DND-41 (cell line): ENCODE data around the gene GPR160.

ENCODE experiments used
- EZH2 ChIP-seq: IDR thresholded peaks from 3 replicates; pipeline ENCODE4 v1.6.1; 2012; ENCODE audit warnings: borderline replicate concordance, low read depth, mild to moderate bottlenecking, moderate library complexity, low read length, inconsistent platforms; ENCODE audit not compliant: severe bottlenecking
- TF ChIP-seq, protein P1 (sequence below): IDR thresholded peaks from 2 replicates; pipeline ENCODE4 v1.5.1; 2012; ENCODE audit warnings: borderline replicate concordance, low read length, moderate library complexity, mild to moderate bottlenecking; ENCODE audit not compliant: poor library complexity, severe bottlenecking; ENCODE audit errors: extremely low read depth

DNA sequence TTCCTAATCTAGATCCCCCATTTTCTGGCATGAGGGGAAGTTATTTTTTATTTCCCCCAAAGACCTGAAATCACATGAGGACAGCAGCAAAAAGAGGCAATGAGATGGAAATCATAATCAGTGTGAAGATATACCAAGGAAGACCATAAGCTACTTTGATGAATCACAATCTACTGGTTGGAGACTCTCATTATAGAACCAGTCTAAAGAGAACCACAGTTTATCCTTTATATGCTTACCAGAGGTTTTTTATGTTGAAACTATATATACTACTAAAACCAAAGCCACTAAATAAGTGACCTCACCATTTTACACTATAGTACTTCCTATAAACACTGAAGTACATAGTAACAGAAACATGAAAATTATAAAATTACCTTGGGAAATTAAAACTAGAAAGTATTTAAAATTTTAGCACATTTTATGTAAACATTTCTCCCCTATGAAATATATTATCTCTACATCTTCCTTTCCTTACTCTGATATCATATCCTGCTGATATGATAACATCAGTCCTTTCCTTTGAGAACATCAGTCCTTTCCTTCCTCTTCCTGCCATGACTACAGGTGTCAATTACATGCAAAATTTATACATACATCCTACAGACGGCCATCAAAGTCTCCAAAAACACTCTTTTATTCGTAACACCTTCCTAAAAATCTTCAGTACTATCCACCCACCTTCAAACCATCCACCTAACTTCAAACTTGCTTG, 71.9 kb downstream of the GPR160 start:
- TF ChIP-seq, protein P1, sequence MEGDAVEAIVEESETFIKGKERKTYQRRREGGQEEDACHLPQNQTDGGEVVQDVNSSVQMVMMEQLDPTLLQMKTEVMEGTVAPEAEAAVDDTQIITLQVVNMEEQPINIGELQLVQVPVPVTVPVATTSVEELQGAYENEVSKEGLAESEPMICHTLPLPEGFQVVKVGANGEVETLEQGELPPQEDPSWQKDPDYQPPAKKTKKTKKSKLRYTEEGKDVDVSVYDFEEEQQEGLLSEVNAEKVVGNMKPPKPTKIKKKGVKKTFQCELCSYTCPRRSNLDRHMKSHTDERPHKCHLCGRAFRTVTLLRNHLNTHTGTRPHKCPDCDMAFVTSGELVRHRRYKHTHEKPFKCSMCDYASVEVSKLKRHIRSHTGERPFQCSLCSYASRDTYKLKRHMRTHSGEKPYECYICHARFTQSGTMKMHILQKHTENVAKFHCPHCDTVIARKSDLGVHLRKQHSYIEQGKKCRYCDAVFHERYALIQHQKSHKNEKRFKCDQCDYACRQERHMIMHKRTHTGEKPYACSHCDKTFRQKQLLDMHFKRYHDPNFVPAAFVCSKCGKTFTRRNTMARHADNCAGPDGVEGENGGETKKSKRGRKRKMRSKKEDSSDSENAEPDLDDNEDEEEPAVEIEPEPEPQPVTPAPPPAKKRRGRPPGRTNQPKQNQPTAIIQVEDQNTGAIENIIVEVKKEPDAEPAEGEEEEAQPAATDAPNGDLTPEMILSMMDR, result no peak
- no peak for TF ChIP-seq EZH2
